Esophagus squamous epithelium (tissue), 5 donors: ENCODE measurements around the gene GPC6. TPM values are rescaled to one million over a fixed set of nuclear protein-coding genes. Genes with fewer than 3 reads are reported as not detected.

Source experiments
- DNase-seq: peaks from one replicate; lab custom pipeline; 2025; lab: John Stamatoyannopoulos, UW
- H3K27ac ChIP-seq, 4 donors: fragments of 200-600 bp; sonication (generic); one replicate each; pipeline ENCODE4 v1.5.1; 2016 to 2019; ENCODE audit warnings: mild to moderate bottlenecking in 1 of 4
- H3K27me3 ChIP-seq, 4 donors: fragments of 200-600 bp; sonication (generic); 1 replicate in 3 of 4; 2 replicates in 1 of 4; pipeline versions ENCODE4 v1.5.1 to v1.6.0; 2017 to 2021; ENCODE audit warnings: antibody characterized with exemption in 1 of 4
- H3K36me3 ChIP-seq, 3 donors: fragments of 200-600 bp; sonication (generic); one replicate each; pipeline ENCODE4 v1.5.1; 2016 to 2019
- H3K4me1 ChIP-seq, 3 donors: fragments of 200-600 bp; sonication (generic); one replicate each; pipeline ENCODE4 v1.5.1; 2017 to 2019
- H3K4me3 ChIP-seq, 4 donors: fragments of 200-600 bp; sonication (generic); 1 replicate in 3 of 4; 2 replicates in 1 of 4; pipeline ENCODE4 v1.5.1; 2016 to 2019; ENCODE audit warnings: mild to moderate bottlenecking in 2 of 4, moderate library complexity in 1 of 4
- H3K9me3 ChIP-seq, 3 donors: fragments of 200-600 bp; sonication (generic); one replicate each; pipeline ENCODE4 v1.5.1; 2016 to 2019
- CTCF ChIP-seq, 6 experiments: fragments of 450-650 bp in 4 of 6; fragments of 200-600 bp in 2 of 6; sonication (generic) in 2 of 6; IDR thresholded peaks; one replicate each; pipeline ENCODE4 v1.5.1; 2016 to 2019; ENCODE audit warnings: antibody characterized with exemption in 6 of 6, mild to moderate bottlenecking in 4 of 6, moderate library complexity in 4 of 6
- POLR2A ChIP-seq, 4 donors: fragments of 450-650 bp; IDR thresholded peaks; one replicate each; pipeline ENCODE4 v1.6.1; 2017; ENCODE audit warnings: antibody characterized with exemption in 4 of 4, mild to moderate bottlenecking in 4 of 4, moderate library complexity in 3 of 4
- WGBS, 2 donors: methylation state at CpG; one replicate each; pipeline ENCODE4 v1.1.5; 2018; 5-methylcytosine and 5-hydroxymethylcytosine counted together
- intact Hi-C: fragments of 100-400 bp; cut with DNase I; formaldehyde crosslinking; loops from one replicate; pipeline ENCODE4 v1.15.0; 2022
- total RNA-seq, 4 donors: library from RNA; depleted of rRNA; stranded (reverse); fragments of >200 nt; gene quantifications; one replicate each; pipeline ENCODE4 v1.1.0, GENCODE V29; 2016
- donor health status: DM: yes; HTN: yes; CAD: no.

The GPC6 gene
- total RNA-seq, 4 donors from 2014 or later, result 0.57 to 8.6 (median 2.6) TPM

- WGBS, 2 donors, result 100% methylated on average over 1 of the region's 1 CpG
- H3K9me3 ChIP-seq, result no peaks in the 10 kb centered on the region
- TF ChIP-seq POLR2A (IDR thresholded peaks at IDR 0.05) (no peak), CTCF (IDR thresholded peaks at IDR 0.05) (no peak)
- H3K4me1 ChIP-seq, result no peaks in the 10 kb centered on the region
- no peak overlapping the region for H3K27ac ChIP-seq
- H3K36me3 ChIP-seq, result no peaks in the 10 kb centered on the region
- no peak for DNase-seq
- no peaks in the 10 kb centered on the region for H3K27me3 ChIP-seq
- H3K4me3 ChIP-seq, result no peak overlapping the region
- intact Hi-C loops, result no loop called here
These were observed 912.9 kb downstream of the GPC6 start for GRCh38 chr13:94139393-94139995.

GRCh38 chr13:94140027-94140426, 913.4 kb downstream of the GPC6 start:
- intact Hi-C loops, result no loop called here
- Histone ChIP-seq H3K27ac (no peak overlapping the region), H3K9me3 (no peaks in the 10 kb centered on the region), H3K4me1 (no peaks in the 10 kb centered on the region), H3K36me3 (no peaks in the 10 kb centered on the region), H3K4me3 (no peak overlapping the region), H3K27me3 (no peaks in the 10 kb centered on the region)
- DNase-seq, result no peak
- 68 to 72% methylated on average over 2 of the region's 2 CpGs for WGBS, 2 donors
- no peak for TF ChIP-seq POLR2A (IDR thresholded peaks at IDR 0.05)
- no peak for TF ChIP-seq CTCF (IDR thresholded peaks at IDR 0.05)

GRCh38 chr13:94140511-94140910, 913.9 kb downstream of the GPC6 start:
- intact Hi-C loops, result no loop called here
- TF ChIP-seq POLR2A (IDR thresholded peaks at IDR 0.05) (no peak), CTCF (IDR thresholded peaks at IDR 0.05) (no peak)
- no peak for DNase-seq

GRCh38 chr13:94143624-94144350, 917.2 kb downstream of the GPC6 start:
- DNase-seq, result no peak
- no peaks in the 10 kb centered on the region for H3K27me3 ChIP-seq
- intact Hi-C loops, result no loop called here
- WGBS, 2 donors, result 71 to 82% methylated on average over 11 of the region's 11 CpGs
- H3K9me3 ChIP-seq, result no peaks in the 10 kb centered on the region
- TF ChIP-seq POLR2A (IDR thresholded peaks at IDR 0.05) (no peak), CTCF (IDR thresholded peaks at IDR 0.05) (no peak)
- H3K4me3 ChIP-seq, result no peak overlapping the region
- H3K36me3 ChIP-seq, result no peaks in the 10 kb centered on the region
- H3K4me1 ChIP-seq, result no peaks in the 10 kb centered on the region
- H3K27ac ChIP-seq, result no peak overlapping the region

More at GRCh38 chr13:94140511-94140910, 913.9 kb downstream of the GPC6 start:
- no peaks in the 10 kb centered on the region for H3K4me1 ChIP-seq
- WGBS, 2 donors, result 34% methylated on average over 2 of the region's 2 CpGs
- H3K27me3 ChIP-seq, result no peaks in the 10 kb centered on the region
- H3K4me3 ChIP-seq, result no peak overlapping the region
- no peaks in the 10 kb centered on the region for H3K9me3 ChIP-seq
- no peaks in the 10 kb centered on the region for H3K36me3 ChIP-seq
- H3K27ac ChIP-seq, result no peak overlapping the region

- DNase-seq, result no peak
- Histone ChIP-seq H3K9me3 (no peaks in the 10 kb centered on the region), H3K36me3 (no peaks in the 10 kb centered on the region), H3K27me3 (no peaks in the 10 kb centered on the region), H3K4me3 (no peak overlapping the region), H3K27ac (no peak overlapping the region), H3K4me1 (no peaks in the 10 kb centered on the region)
- 41 to 66% methylated on average over 2 of the region's 2 CpGs for WGBS, 2 donors
- TF ChIP-seq CTCF (IDR thresholded peaks at IDR 0.05), result no peak
- TF ChIP-seq POLR2A (IDR thresholded peaks at IDR 0.05), result no peak
- intact Hi-C loops, result no loop called here
These were observed 919.4 kb downstream of the GPC6 start for GRCh38 chr13:94145966-94146365.
